ENCODE measurements around the gene IL1B.

The IL1B gene

GRCh38 chr2:112824694-112825085 lies 11.9 kb downstream of the IL1B start:
- TF ChIP-seq, protein P1, sequence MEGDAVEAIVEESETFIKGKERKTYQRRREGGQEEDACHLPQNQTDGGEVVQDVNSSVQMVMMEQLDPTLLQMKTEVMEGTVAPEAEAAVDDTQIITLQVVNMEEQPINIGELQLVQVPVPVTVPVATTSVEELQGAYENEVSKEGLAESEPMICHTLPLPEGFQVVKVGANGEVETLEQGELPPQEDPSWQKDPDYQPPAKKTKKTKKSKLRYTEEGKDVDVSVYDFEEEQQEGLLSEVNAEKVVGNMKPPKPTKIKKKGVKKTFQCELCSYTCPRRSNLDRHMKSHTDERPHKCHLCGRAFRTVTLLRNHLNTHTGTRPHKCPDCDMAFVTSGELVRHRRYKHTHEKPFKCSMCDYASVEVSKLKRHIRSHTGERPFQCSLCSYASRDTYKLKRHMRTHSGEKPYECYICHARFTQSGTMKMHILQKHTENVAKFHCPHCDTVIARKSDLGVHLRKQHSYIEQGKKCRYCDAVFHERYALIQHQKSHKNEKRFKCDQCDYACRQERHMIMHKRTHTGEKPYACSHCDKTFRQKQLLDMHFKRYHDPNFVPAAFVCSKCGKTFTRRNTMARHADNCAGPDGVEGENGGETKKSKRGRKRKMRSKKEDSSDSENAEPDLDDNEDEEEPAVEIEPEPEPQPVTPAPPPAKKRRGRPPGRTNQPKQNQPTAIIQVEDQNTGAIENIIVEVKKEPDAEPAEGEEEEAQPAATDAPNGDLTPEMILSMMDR (IDR thresholded peaks at IDR 0.05; ENCODE audit: insufficient read depth, low read depth, low read length, missing control alignments), result no peak
- peak; percentile 28 for DNase-seq (ENCODE audit: low read depth)

GRCh38 chr2:112821682-112822081 lies 14.9 kb downstream of the IL1B start:
- TF ChIP-seq, protein P1 (IDR thresholded peaks at IDR 0.05; ENCODE audit: insufficient read depth, low read depth, low read length, missing control alignments), result no peak

More at GRCh38 chr2:112824694-112825085, 11.9 kb downstream of the IL1B start:
- no peak overlapping the region for H3K4me3 ChIP-seq (ENCODE audit: low read depth, low read length)

DNA sequence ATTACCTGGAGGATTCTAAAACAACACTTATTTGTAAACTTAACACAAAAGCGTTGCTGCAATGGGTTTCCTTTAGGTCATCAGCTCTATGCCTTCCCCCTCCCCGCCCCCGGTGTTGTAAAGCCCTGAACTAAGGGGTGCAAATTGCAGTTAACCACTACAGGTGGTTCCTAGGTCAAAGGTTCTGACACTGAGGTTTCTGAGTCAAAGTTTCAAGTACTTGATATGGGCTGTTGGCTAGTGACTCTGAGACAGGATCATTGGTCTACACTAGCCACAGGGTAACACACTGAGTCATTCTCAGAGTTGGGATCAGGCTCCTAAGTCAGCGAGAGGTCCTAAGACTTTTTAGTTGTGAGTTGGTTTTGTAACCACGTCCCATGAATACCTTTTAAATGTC lies 15.4 kb downstream of the IL1B start:
- TF ChIP-seq, protein P1 (IDR thresholded peaks at IDR 0.05; ENCODE audit: insufficient read depth, low read depth, low read length, missing control alignments), result no peak
- H3K4me3 ChIP-seq (ENCODE audit: low read depth, low read length), result no peak overlapping the region
- peak; percentile 85 for DNase-seq (ENCODE audit: low read depth)

More at GRCh38 chr2:112821682-112822081, 14.9 kb downstream of the IL1B start:
- no peak overlapping the region for H3K4me3 ChIP-seq (ENCODE audit: low read depth, low read length)
- DNase-seq (ENCODE audit: low read depth), result peak; percentile 25

- DNase-seq (ENCODE audit: low read depth), result no peak
- TF ChIP-seq, protein P1 (IDR thresholded peaks at IDR 0.05; ENCODE audit: insufficient read depth, low read depth, low read length, missing control alignments), result no peak
These were observed 16.2 kb downstream of the IL1B start for GRCh38 chr2:112820343-112820742.

GRCh38 chr2:112819081-112819480 lies 17.5 kb downstream of the IL1B start:
- TF ChIP-seq, protein P1 (IDR thresholded peaks at IDR 0.05; ENCODE audit: insufficient read depth, low read depth, low read length, missing control alignments), result no peak
- no peak overlapping the region for H3K4me3 ChIP-seq (ENCODE audit: low read depth, low read length)
- no peak for DNase-seq (ENCODE audit: low read depth)

More at GRCh38 chr2:112820343-112820742, 16.2 kb downstream of the IL1B start:
- no peak overlapping the region for H3K4me3 ChIP-seq (ENCODE audit: low read depth, low read length)

- DNase-seq (ENCODE audit: low read depth), result no peak
- no peak overlapping the region for H3K4me3 ChIP-seq (ENCODE audit: low read depth, low read length)
- TF ChIP-seq, protein P1 (IDR thresholded peaks at IDR 0.05; ENCODE audit: insufficient read depth, low read depth, low read length, missing control alignments), result no peak
These were observed 18.3 kb downstream of the IL1B start for GRCh38 chr2:112818094-112818902.

Measured in GM12865 (cell line).